T-cell (primary cell): Measurements from ENCODE around the gene SMCO3. TPM values are rescaled to one million over a fixed set of nuclear protein-coding genes. Genes with fewer than 3 reads are reported as not detected.
A peak's percentile ranks its signal among the peaks of the same experiment; 100 is the strongest.

Experiments
- ATAC-seq, 4 experiments: fragments of 200-7000 bp in 3 of 4; fragments of 150-1000 bp in 1 of 4; cut with Tn5 transposase; replicated peaks in 1 of 4; 1 replicate in 3 of 4; 2 replicates in 1 of 4; pipeline ENCODE4 v1.10.0; 2021; ENCODE audit warnings: moderate library complexity in 3 of 4, mild to moderate bottlenecking in 2 of 4, moderate number of reproducible peaks in 1 of 4
- CTCF ChIA-PET, 2 donors: fragments of 300-600 bp; sonication (Branson Sonifier 250); formaldehyde crosslinking; loops; one replicate each; lab custom pipeline; 2022; ENCODE audit warnings: antibody characterized with exemption in 2 of 2; lab: Charles Lee
- POLR2A ChIA-PET, 2 donors: fragments of 300-600 bp; sonication (Branson Sonifier 250); formaldehyde crosslinking; loops; one replicate each; lab custom pipeline; 2022; ENCODE audit warnings: antibody characterized with exemption in 2 of 2; lab: Charles Lee
- DNase-seq, 35 experiments: peaks; one replicate each; pipeline versions ENCODE4 v3.0.0 to v3.0.0-alpha.2; 2013 to 2023
- H3K27ac ChIP-seq: one replicate; pipeline ENCODE4 v1.5.1; 2013; ENCODE audit warnings: low read length
- H3K27me3 ChIP-seq, 2 experiments: replicated peaks in 1 of 2; 1 replicate in 1 of 2; 2 replicates in 1 of 2; pipeline versions ENCODE4 v1.6.1 to v1.7.0; 2013; ENCODE audit warnings: low read length in 1 of 2, mixed read lengths in 1 of 2; ENCODE audit not compliant: control insufficient read depth in 2 of 2, insufficient read depth in 2 of 2; ENCODE audit errors: extremely low read depth in 1 of 2
- H3K36me3 ChIP-seq, 2 donors: 1 replicate in 1 of 2; 2 replicates in 1 of 2; pipeline versions ENCODE4 v1.6.1 to v1.7.0; 2013; ENCODE audit warnings: low read length in 1 of 2; ENCODE audit not compliant: control insufficient read depth in 2 of 2, insufficient read depth in 1 of 2; ENCODE audit errors: extremely low read depth in 1 of 2
- H3K4me1 ChIP-seq, 2 experiments: 1 replicate in 1 of 2; 2 replicates in 1 of 2; pipeline versions ENCODE4 v1.6.1 to v1.7.0; 2013; ENCODE audit warnings: low read length in 2 of 2, mixed read lengths in 1 of 2; ENCODE audit not compliant: insufficient read depth in 2 of 2, control insufficient read depth in 1 of 2; ENCODE audit errors: extremely low read depth in 1 of 2
- H3K4me3 ChIP-seq, 2 donors: 1 replicate in 1 of 2; 2 replicates in 1 of 2; pipeline versions ENCODE4 v1.5.1 to v1.7.0; 2013; ENCODE audit warnings: mild to moderate bottlenecking in 2 of 2, low read length in 1 of 2, moderate library complexity in 1 of 2; ENCODE audit not compliant: control insufficient read depth in 1 of 2; ENCODE audit errors: extremely low read depth in 1 of 2
- H3K9me3 ChIP-seq: 2 replicates; pipeline ENCODE4 v1.7.0; 2013
- H3K27ac Mint-ChIP-seq, 2 donors: one replicate each; pipeline ENCODE4 v1.8.0; 2020 to 2021; ENCODE audit warnings: mild to moderate bottlenecking in 2 of 2, mixed read lengths in 2 of 2
- H3K27me3 Mint-ChIP-seq, 2 donors: one replicate each; pipeline ENCODE4 v1.8.0; 2021 to 2022; ENCODE audit warnings: mixed read lengths in 2 of 2
- H3K36me3 Mint-ChIP-seq: one replicate; pipeline ENCODE4 v1.8.0; 2021; ENCODE audit warnings: mixed read lengths
- H3K4me1 Mint-ChIP-seq, 3 donors: one replicate each; pipeline ENCODE4 v1.8.0; 2020 to 2022; ENCODE audit warnings: mixed read lengths in 3 of 3, mild to moderate bottlenecking in 1 of 3
- H3K4me3 Mint-ChIP-seq, 3 donors: one replicate each; pipeline ENCODE4 v1.8.0; 2020 to 2022; ENCODE audit warnings: mild to moderate bottlenecking in 3 of 3, mixed read lengths in 3 of 3, moderate library complexity in 3 of 3
- H3K9me3 Mint-ChIP-seq, 3 donors: one replicate each; pipeline ENCODE4 v1.8.0; 2020 to 2022; ENCODE audit warnings: mixed read lengths in 3 of 3
- WGBS: methylation state at CpG from one replicate; pipeline ENCODE4 v1.1.5; 2013; ENCODE audit warnings: missing lambda C conversion rate; ENCODE audit not compliant: insufficient coverage; 5-methylcytosine and 5-hydroxymethylcytosine counted together
- total RNA-seq, 35 experiments: library from RNA in 6 of 35; stranded (reverse) in 6 of 35; fragments of 120-200 nt in 1 of 35; gene quantifications; one replicate each; pipeline versions ENCODE4 v1.2.1 to v1.2.4 and lab custom pipeline; 2013 to 2026

The SMCO3 gene
- total RNA-seq, 5 donors from 2014 or later (not counting 1 experiment from before 2014, with no cell fraction given): not detected

DNA sequence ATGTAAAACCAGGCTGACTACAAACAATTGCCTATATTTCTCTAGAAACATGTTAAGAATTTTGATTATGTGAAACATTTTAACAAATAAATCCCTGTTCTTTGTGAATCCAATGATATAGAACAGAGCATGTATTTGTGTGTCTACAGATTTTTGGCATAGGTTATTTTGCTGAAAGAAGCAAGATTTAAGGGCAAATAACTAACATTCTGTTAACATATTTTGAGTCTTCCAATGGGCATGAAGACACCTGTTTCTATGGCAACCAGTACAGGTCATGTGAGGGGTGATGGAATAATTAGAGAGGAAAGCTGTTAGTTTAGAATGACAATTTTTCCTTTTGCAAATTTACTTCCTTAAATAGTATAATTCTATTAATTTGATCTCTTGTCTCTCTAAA is 20.5 kb upstream of the SMCO3 start:
- Histone ChIP-seq H3K4me1 (no peaks in the 10 kb centered on the region), H3K9me3 (no peaks in the 10 kb centered on the region), H3K27ac (no peak overlapping the region), H3K4me3 (no peak overlapping the region), H3K36me3 (no peaks in the 10 kb centered on the region), H3K27me3 (peaks cover 0 to 4% of the 10 kb centered on the region in 2 experiments)
- no peaks in the 10 kb centered on the region for H3K9me3 Mint-ChIP-seq
- H3K4me3 Mint-ChIP-seq: no peak overlapping the region
- H3K27ac Mint-ChIP-seq: no peak overlapping the region
- H3K27me3 Mint-ChIP-seq: peaks cover 17 to 33% of the 10 kb centered on the region in 2 donors
- no peak for ATAC-seq
- CTCF ChIA-PET: no interaction called here
- no peaks in the 10 kb centered on the region for H3K4me1 Mint-ChIP-seq
- POLR2A ChIA-PET: interaction anchor here in 1 of 2 donors (0.6 kb wide), 1 partner anchor 106 kb away, joined by 3 read pairs; no protein-coding TSS in a partner anchor
- DNase-seq: no peak
- no peaks in the 10 kb centered on the region for H3K36me3 Mint-ChIP-seq

DNA sequence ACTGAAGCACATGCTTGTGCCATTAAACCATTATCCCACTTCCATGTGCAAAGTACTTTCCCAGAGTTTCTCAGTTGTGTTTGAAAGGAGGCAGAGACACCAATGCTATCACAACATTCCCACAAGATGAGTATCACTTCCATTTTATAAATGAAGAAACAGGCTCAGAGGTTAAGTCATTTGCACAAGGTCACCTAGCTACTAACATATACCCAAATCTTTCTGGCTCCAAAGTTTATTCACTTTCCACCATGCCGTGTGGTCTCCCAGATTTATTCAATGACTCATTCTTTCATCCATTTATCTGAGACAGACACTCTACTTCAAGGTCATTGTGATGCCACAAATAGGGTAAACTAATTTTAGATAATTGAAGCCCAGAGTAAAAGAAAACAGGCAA is 20.0 kb upstream of the SMCO3 start:
- Histone ChIP-seq H3K27ac (no peak overlapping the region), H3K9me3 (no peaks in the 10 kb centered on the region), H3K4me1 (no peaks in the 10 kb centered on the region), H3K4me3 (no peak overlapping the region), H3K36me3 (no peaks in the 10 kb centered on the region), H3K27me3 (peaks cover 0 to 4% of the 10 kb centered on the region in 2 experiments)
- no peaks in the 10 kb centered on the region for H3K9me3 Mint-ChIP-seq
- ATAC-seq: no peak
- no peak overlapping the region for H3K4me3 Mint-ChIP-seq
- peaks cover 11 to 28% of the 10 kb centered on the region in 2 donors for H3K27me3 Mint-ChIP-seq
- WGBS: no CpG with 5 or more reads among the region's 1 CpG
- H3K4me1 Mint-ChIP-seq: no peaks in the 10 kb centered on the region
- H3K27ac Mint-ChIP-seq: no peak overlapping the region
- CTCF ChIA-PET: interaction anchor here in 1 of 2 donors (0.5 to 1.7 kb wide), 3 partner anchors 40 to 162 kb away, joined by 4 to 7 read pairs (median 5); no protein-coding TSS in a partner anchor
- POLR2A ChIA-PET: interaction anchor here in 1 of 2 donors (0.6 kb wide), 1 partner anchor 131 kb away, joined by 3 read pairs; no protein-coding TSS in a partner anchor
- H3K36me3 Mint-ChIP-seq: no peaks in the 10 kb centered on the region
- DNase-seq: no peak

DNA sequence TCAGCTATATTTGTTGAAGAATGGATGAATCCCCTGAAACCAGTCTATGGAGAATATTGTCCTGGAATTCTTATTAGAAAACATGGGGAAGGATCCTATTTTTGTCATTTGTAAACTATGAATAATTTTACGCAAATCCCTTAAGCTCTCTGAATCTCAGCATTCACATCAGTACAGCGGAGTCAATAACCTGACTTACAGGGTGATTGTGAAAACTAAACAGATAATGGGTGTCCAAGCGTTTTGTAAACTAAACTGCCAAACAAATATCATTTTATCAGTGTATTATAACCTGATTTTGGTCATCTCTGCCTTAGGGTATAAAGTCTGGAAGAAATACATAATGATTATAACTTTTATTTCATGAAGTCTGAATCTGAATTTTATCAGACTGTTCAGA is 19.4 kb upstream of the SMCO3 start:
- no CpG with 5 or more reads among the region's 3 CpGs for WGBS
- no peak overlapping the region for H3K4me3 Mint-ChIP-seq
- no peak overlapping the region for H3K27ac Mint-ChIP-seq
- H3K4me3 ChIP-seq: no peak overlapping the region
- DNase-seq (no peak), ATAC-seq (no peak)
- H3K36me3 ChIP-seq: no peaks in the 10 kb centered on the region
- ChIA-PET POLR2A (interaction anchor here in 1 of 2 donors (0.6 kb wide), 1 partner anchor 132 kb away, joined by 3 read pairs; no protein-coding TSS in a partner anchor), CTCF (interaction anchor here in 1 of 2 donors (0.5 to 1.7 kb wide), 3 partner anchors 41 to 162 kb away, joined by 4 to 7 read pairs (median 5); no protein-coding TSS in a partner anchor)
- no peaks in the 10 kb centered on the region for H3K9me3 ChIP-seq
- no peaks in the 10 kb centered on the region for H3K36me3 Mint-ChIP-seq
- H3K27ac ChIP-seq: no peak overlapping the region
- H3K9me3 Mint-ChIP-seq: no peaks in the 10 kb centered on the region
- no peaks in the 10 kb centered on the region for H3K4me1 ChIP-seq
- peaks cover 0 to 4% of the 10 kb centered on the region in 2 experiments for H3K27me3 ChIP-seq
- peaks cover 11 to 28% of the 10 kb centered on the region in 2 donors for H3K27me3 Mint-ChIP-seq
- H3K4me1 Mint-ChIP-seq: no peaks in the 10 kb centered on the region

DNA sequence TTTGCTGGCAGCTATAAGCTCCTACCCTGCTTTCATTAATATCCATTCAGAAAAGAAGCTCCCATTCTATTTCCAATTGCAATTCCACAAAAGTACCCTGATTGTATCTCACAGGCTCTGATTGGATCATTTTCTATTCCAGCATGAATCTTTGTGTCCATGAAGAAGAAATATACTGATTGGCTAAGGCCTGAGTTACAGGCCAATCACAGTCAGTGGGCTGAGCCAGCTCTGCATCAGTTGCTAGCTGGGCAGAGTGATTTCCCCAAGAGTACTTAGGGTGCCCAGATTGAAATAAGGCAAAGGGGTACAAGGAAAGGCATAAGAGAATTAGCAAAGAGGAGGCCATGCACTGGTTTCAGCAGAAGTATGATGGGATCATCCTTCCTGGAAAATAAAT is 14.9 kb upstream of the SMCO3 start:
- Mint-ChIP-seq H3K27ac (no peak overlapping the region), H3K4me3 (no peak overlapping the region), H3K4me1 (no peaks in the 10 kb centered on the region), H3K36me3 (no peaks in the 10 kb centered on the region), H3K9me3 (no peaks in the 10 kb centered on the region), H3K27me3 (peaks cover 8 to 9% of the 10 kb centered on the region in 2 donors)
- Histone ChIP-seq H3K27ac (no peak overlapping the region), H3K36me3 (no peaks in the 10 kb centered on the region), H3K4me1 (no peaks in the 10 kb centered on the region), H3K9me3 (no peaks in the 10 kb centered on the region), H3K4me3 (no peak overlapping the region), H3K27me3 (no peaks in the 10 kb centered on the region)
- CTCF ChIA-PET: interaction anchor here in 1 of 2 donors (0.7 kb wide), 1 partner anchor 377 kb away, joined by 3 read pairs; no protein-coding TSS in a partner anchor
- ATAC-seq: peak in 1 of 4 experiments; percentile 35
- no peak for DNase-seq
- POLR2A ChIA-PET: no interaction called here

DNA sequence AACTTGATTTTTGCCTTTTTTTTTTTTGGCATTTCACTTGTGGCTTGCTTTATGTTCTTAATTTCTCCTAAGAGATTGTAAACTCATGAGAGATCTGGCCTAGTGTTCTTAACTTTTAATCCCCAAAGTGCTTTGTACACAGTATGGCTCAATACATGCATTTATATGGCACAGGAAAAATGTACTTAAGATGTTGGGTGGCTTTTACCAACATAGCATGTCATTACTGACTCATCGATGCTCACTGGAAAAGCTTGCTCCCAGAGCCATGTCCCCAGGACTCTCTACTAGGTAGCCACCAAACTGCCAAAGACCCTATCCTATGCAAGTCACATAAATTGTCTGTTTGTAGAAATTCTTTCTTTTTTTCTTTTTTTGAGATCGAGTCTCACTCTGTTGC is 13.1 kb upstream of the SMCO3 start:
- no peaks in the 10 kb centered on the region for H3K9me3 Mint-ChIP-seq
- Histone ChIP-seq H3K27ac (no peak overlapping the region), H3K9me3 (no peaks in the 10 kb centered on the region), H3K4me1 (no peaks in the 10 kb centered on the region), H3K4me3 (no peak overlapping the region), H3K36me3 (no peaks in the 10 kb centered on the region), H3K27me3 (no peaks in the 10 kb centered on the region)
- peaks cover 3% of the 10 kb centered on the region for H3K36me3 Mint-ChIP-seq
- no peak overlapping the region for H3K27ac Mint-ChIP-seq
- H3K27me3 Mint-ChIP-seq: peaks cover 2 to 4% of the 10 kb centered on the region in 2 donors
- no peak for ATAC-seq
- CTCF ChIA-PET: no interaction called here
- POLR2A ChIA-PET: no interaction called here
- WGBS: no CpG with 5 or more reads among the region's 2 CpGs
- no peak for DNase-seq
- no peak overlapping the region for H3K4me3 Mint-ChIP-seq
- no peaks in the 10 kb centered on the region for H3K4me1 Mint-ChIP-seq

GRCh38 chr12:14826491-14826890 is 12.5 kb upstream of the SMCO3 start:
- H3K4me1 Mint-ChIP-seq: no peaks in the 10 kb centered on the region
- ChIA-PET POLR2A (no interaction called here), CTCF (interaction anchor here in 1 of 2 donors (1.3 kb wide), 1 partner anchor 13 kb away, joined by 3 read pairs; no protein-coding TSS in a partner anchor)

More at GRCh38 chr12:14826491-14826890, 12.5 kb upstream of the SMCO3 start:
- Mint-ChIP-seq H3K36me3 (peaks cover 3% of the 10 kb centered on the region), H3K27ac (no peak overlapping the region), H3K9me3 (no peaks in the 10 kb centered on the region), H3K27me3 (peaks cover 0 to 2% of the 10 kb centered on the region in 2 donors), H3K4me3 (no peak overlapping the region)
- Histone ChIP-seq H3K9me3 (no peaks in the 10 kb centered on the region), H3K4me3 (no peak overlapping the region), H3K27ac (no peak overlapping the region), H3K36me3 (no peaks in the 10 kb centered on the region), H3K4me1 (no peaks in the 10 kb centered on the region), H3K27me3 (no peaks in the 10 kb centered on the region)
- DNase-seq (no peak), ATAC-seq (no peak)
- 100% methylated on average over 4 of the region's 5 CpGs for WGBS
